Camera-type eye (tissue), 1 donor: ENCODE data around the gene ZNF428. TPM values are rescaled to one million over a fixed set of nuclear protein-coding genes. Genes with fewer than 3 reads are reported as not detected.

Experiments used
- total RNA-seq: library from RNA; depleted of rRNA; stranded (reverse); fragments of >200 nt; gene quantifications from one replicate; pipeline ENCODE4 v1.2.3, GENCODE V29; 2014

Gene ZNF428, protein sequence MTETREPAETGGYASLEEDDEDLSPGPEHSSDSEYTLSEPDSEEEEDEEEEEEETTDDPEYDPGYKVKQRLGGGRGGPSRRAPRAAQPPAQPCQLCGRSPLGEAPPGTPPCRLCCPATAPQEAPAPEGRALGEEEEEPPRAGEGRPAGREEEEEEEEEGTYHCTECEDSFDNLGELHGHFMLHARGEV
- total RNA-seq, result 43.9 TPM

DNA sequence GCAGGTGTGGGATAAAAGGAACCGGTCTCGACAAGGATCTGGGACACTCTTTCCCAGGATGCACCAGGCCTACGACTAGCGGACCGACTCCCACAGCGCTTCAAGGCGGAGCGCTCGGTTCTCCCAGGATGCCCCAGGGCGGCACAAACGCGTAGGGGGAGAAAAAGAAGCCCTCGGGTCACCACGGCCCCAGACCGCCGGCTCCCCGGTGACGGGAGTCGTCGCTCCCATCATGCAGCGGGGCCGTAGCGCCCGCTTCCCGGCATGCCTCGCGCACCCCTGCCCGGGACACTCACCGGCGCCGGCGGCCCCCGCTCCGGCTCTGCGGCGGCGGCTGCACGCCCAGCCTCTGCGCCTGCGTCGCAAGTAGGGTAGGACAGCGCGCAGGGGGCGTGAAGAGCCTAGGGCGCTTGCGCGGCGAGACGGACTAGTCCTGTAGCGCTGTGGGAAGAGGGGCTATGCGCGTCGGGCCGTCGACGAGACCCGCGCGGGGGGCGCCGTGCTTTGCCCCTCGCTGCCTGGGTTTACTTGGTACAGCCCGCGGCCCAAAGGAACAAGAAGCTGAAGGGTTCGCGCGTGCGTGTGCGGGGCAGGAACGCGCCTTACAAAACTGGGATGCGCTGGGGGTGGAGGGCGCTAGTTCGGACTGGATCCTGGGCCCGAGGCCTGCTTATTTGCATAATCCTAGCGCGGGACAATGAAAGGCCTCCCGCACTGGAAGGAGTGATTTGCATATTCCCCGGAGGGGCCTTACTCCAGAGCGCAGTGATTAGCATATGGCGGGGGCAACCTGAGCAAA, at the start of gene ZNF428:
ZNF428 (minus strand) TSS at position 368 of the 799 bp plus-strand sequence. CDS start 5,325 bp downstream, outside the sequence.

DNA sequence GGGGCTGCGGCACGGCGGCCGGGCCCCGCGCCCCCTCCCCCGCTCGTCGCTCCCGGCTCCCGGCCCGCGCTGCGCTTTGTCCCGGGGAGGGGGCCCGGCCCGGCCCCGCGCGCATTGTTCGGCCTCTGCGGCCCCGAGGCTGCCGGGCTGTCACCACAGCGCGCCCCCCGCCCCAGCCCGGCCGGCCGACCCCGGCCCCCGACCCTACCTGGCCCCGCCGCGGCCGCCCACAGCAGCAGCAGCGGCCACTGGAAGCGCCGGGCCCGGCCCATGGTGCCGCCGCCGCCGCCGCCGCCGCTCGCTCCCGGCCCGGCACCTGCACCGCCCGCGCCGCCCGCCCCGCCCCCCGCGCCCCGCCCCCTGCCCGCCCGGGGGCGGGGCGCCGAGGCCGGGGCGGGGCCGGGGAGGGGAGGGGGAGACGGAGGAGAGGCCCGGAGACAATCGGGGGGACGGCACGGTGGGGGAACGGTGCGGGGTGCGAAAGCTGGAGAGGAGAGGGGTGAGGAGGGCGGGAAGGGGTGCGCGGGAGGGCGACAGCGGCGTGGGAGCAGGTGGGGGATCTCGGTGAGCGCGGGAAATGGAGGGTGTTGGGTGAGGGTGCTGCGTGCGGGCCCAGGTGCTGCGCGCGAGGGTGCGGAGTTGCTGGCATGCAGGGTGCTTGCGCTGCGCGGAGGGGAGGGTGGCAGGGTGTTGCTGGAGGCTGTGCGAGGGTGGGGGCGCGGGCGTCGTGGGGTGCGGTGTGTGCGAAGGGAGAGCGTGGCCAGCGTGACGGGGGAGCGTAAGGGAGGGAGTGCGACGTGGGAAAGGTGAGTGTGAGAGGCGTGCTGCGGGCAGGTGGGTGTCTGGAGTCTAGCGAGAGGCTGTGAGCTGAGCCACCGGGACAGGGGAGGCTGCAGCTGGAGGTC, 20.3 kb upstream of the ZNF428 start, which contains the start of gene CADM4:
CADM4 (minus strand) TSS at position 332 of the 905 bp plus-strand sequence; CDS start at position 272, 60 bp downstream.

DNA sequence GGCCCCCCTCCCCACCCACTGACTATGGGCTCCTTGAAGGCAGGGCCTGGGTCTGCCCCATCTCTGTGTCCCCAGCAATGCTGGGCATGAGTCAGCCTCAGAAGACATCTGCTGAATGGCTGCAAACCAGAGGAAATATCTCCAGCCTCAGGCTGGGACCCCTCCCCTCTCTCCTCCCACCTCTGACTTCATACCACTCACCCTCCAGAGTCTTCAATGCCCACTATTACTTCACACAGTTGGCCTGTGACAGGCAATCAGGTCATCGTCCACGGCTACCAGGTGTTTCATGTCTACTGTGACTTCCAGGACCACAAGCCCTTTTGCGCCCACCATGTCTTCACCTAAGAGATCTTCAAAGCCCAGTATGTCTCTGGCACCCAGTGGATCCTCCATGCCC, 7.6 kb downstream of the ZNF428 start, which contains the start of gene SRRM5:
SRRM5 (plus strand) TSS at position 301 of the 400 bp plus-strand sequence; CDS start at position 335, 34 bp downstream.

DNA sequence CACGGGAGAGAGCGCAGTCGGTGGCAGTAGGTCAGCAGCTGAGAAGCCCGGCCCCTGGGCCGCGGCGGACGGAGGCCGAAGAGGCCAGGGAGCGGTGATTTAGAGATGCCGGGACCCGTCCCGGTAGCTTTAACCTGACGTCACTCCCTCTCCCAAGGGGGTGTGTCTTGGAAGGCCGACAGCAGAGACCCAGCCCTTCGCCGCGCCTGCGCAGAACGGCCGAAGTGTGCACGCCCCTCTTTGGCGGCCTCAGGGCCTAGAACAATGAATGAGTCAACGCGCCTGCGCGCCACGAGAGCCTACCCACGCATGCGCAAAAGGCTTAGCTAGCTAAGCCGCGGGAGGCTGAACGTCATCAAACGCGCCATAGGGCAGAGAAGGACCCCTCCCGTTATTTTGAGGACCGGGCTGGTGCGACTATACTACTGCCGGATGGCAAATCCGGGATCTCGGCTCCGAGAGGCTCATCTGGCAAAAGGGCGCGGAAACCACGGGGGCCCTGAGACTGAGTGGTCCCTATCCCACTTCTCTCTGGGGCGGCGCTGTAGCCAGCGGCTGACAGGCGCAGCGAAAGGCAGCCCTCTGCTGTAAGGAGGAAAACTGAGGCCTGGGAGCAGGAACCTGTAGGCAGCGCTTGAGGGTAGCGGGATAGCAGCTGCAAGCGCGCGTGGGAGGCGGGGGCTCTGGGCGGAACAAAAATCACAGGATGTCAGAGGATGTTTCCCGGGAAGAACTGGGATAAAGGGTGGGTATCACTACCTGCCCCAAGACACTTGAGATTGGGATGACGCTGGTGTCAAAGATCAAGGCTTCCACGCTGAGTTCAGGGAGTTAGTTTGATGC, 23.2 kb downstream of the ZNF428 start, which contains the start of the genes IRGQ and ZNF576:
IRGQ (minus strand) TSS at position 136 of the 843 bp plus-strand sequence. CDS start 796 bp downstream, outside the sequence.
ZNF576 (plus strand) TSS at position 597 of the 843 bp plus-strand sequence. CDS start 514 bp downstream, outside the sequence.

DNA sequence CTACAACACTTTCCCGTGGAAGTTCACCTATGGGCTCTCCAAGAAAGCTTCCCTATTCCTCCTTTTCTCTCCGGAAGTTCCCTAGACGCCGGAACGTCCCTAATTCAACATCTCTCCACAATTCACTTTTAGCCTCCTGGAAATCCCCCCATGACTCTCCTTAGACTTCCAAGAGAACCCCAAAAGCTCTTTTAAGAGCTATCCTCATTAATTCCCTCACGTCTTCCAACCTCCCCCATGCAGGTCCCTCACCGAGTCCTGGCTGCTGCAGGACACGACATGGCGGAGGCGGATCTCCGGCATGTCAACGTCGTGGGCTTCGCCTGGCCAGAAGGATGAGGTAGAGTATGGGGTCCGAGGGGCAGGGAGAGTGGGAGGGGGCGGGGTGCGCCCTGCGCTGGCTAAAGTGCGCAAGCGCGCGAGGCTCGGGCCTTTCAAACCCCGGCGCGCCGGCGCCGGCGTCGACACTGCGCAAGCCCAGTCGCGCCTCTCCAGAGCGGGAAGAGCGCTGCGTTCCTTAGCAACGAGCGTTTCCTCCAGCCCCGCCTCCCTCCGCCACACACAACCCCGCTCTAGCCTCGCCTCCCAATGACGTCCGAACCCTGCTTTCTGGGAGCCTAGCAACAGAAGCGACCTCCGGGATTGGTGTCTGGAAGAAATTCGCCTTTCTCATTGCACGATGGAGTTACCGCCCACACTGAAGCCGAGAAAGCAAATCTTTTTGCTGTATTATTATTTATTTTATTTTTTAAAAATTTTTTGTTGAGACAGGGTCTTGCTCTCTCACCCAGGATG, 44.1 kb downstream of the ZNF428 start, which contains the start of the genes PINLYP and XRCC1:
PINLYP (plus strand) TSS at position 646 of the 795 bp plus-strand sequence. CDS start 1,391 bp downstream, outside the sequence.
XRCC1 (minus strand) TSS at position 372 of the 795 bp plus-strand sequence; CDS start at position 303, 69 bp downstream.

Other genes starting within 250 kb of the ZNF428 start
- gene TEX101, start 204.7 kb downstream of the ZNF428 start, total RNA-seq, result 0.55 TPM
- 2.9 TPM for gene LYPD3, start 154.0 kb downstream of the ZNF428 start, total RNA-seq
- gene PHLDB3, start 114.9 kb downstream of the ZNF428 start, total RNA-seq, result 16.4 TPM
- 24.4 TPM for gene ETHE1, start 92.4 kb downstream of the ZNF428 start, total RNA-seq
- 1.0 TPM for gene ZNF575, start 86.4 kb downstream of the ZNF428 start, total RNA-seq
- 32.4 TPM for gene XRCC1, start 44.1 kb downstream of the ZNF428 start, total RNA-seq
- gene PINLYP, start 43.8 kb downstream of the ZNF428 start, total RNA-seq, result 10.1 TPM
- 55.9 TPM for gene IRGQ, start 23.5 kb downstream of the ZNF428 start, total RNA-seq
- gene ZNF576, start 23.0 kb downstream of the ZNF428 start, total RNA-seq, result 16.3 TPM
- gene SRRM5, start 7.5 kb downstream of the ZNF428 start, total RNA-seq, result not detected
- 44.0 TPM for gene CADM4, start 20.2 kb upstream of the ZNF428 start, total RNA-seq
- gene PLAUR, start 50.5 kb upstream of the ZNF428 start, total RNA-seq, result 9.2 TPM
- not detected for gene IRGC, start 96.4 kb upstream of the ZNF428 start, total RNA-seq
- 21.7 TPM for gene SMG9, start 135.3 kb upstream of the ZNF428 start, total RNA-seq
- gene KCNN4, start 161.3 kb upstream of the ZNF428 start, total RNA-seq, result 2.1 TPM
- 2.6 TPM for gene LYPD5, start 182.8 kb upstream of the ZNF428 start, total RNA-seq
- gene ZNF283, start 207.7 kb upstream of the ZNF428 start, total RNA-seq, result 51.4 TPM